Stimulated activated CD4-positive, alpha-beta T cell treated with anti-CD3 and anti-CD28 coated beads, Interleukin-4, amount 100 ng/mL, for 4 hours (primary cell): ENCODE data around the gene CCDC81.

ENCODE experiments used
- DNase-seq, 2 experiments: peaks; one replicate each; pipeline ENCODE4 v3.0.0-alpha.2; 2020

CCDC81 gene

GRCh38 chr11:86469491-86470388 is 95.1 kb downstream of the CCDC81 start:
- no peak for DNase-seq
